ENCODE data around the gene MRGPRD.

- TF ChIP-seq EZH2 (IDR thresholded peaks at IDR 0.05) (no peak), POLR2A (IDR thresholded peaks at IDR 0.05; ENCODE audit: borderline replicate concordance, extremely low read depth, insufficient read depth, insufficient read length) (no peak), ZBTB33 (IDR thresholded peaks at IDR 0.05; ENCODE audit: extremely low read depth, insufficient replicate concordance, low read length) (no peak), RAD21 (IDR thresholded peaks at IDR 0.05; ENCODE audit: low read depth) (no peak), CTCF (IDR thresholded peaks at IDR 0.05 in 2 of 3, conservative IDR thresholded peaks at IDR 0.05 in 1 of 3; ENCODE audit: borderline replicate concordance in 1 of 3, insufficient read depth in 1 of 3, low read depth in 2 of 3, low read length in 2 of 3) (no peak), TCF7L2 (IDR thresholded peaks at IDR 0.05; ENCODE audit: borderline replicate concordance, extremely low read depth, insufficient read depth, insufficient read length) (no peak), YY1 (IDR thresholded peaks at IDR 0.05; ENCODE audit: extremely low read depth, insufficient replicate concordance, low read depth, low read length) (no peak), POLR2AphosphoS5 (IDR thresholded peaks at IDR 0.05; ENCODE audit: low read depth, low read length) (no peak), MAX (IDR thresholded peaks at IDR 0.05) (no peak), ZNF274 (IDR thresholded peaks at IDR 0.05; ENCODE audit: low read depth, low read length) (no peak), SIN3A (IDR thresholded peaks at IDR 0.05; ENCODE audit: low read depth) (no peak), SP1 (IDR thresholded peaks at IDR 0.05; ENCODE audit: low read depth) (no peak), CBX3 (IDR thresholded peaks at IDR 0.05; ENCODE audit: low read depth) (no peak)
These were observed 21.1 kb downstream of the MRGPRD start for GRCh38 chr11:68959465-68960293.

Measured in HCT116 (cell line).